ENCODE results near the gene TAS2R20. TPM values are rescaled to one million over a fixed set of nuclear protein-coding genes. Genes with fewer than 3 reads are reported as not detected.

TAS2R20 gene
- total and polyA plus RNA-seq, 10 of the 15 experiments (the other 5 are each of a cell fraction or from before 2014, with no cell fraction given) = 0.07 to 3.9 (median 0.65) TPM

DNA sequence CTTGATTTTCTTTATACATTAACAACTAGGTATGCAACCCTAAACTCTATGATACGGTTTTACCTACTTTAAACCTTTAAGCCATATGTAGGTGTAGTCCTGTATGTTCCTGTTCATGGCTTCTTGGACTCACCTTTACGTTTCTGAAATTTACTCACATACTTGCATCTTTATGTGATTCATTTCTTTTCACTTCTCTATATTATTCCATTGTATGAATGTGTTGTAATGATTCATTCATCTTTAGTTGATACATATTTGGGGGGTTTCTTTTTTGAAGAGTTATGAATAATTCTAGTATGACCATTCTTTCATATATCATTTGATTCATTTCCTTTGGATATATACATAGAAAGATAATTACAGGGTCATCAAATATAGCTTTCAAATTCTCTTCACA, 9.0 kb downstream of the TAS2R20 start:
- no peaks in the 10 kb centered on the region for H3K4me1 ChIP-seq (ENCODE audit: control insufficient read depth, insufficient read depth, low read length)
- H2AFZ ChIP-seq (ENCODE audit: control insufficient read depth, low read depth, low read length) = no peak overlapping the region
- H3K79me2 ChIP-seq (ENCODE audit: control insufficient read depth, insufficient read depth, low read length) = no peaks in the 10 kb centered on the region
- H3K4me3 ChIP-seq = no peak overlapping the region
- no peak overlapping the region for H3K9ac ChIP-seq (ENCODE audit: control insufficient read depth, insufficient read depth, low read length)
- H3K4me2 ChIP-seq (ENCODE audit: control insufficient read depth, insufficient read depth) = no peak overlapping the region
- in situ Hi-C loops (cut with MboI) (no loop called here), intact Hi-C loops (cut with micrococcal nuclease; ENCODE audit: unreplicated experiment) (no loop called here)
- no peaks in the 10 kb centered on the region for H3K9me3 ChIP-seq (replicated peaks; ENCODE audit: control insufficient read depth, insufficient read depth, low read length)
- FAIRE-seq (no peak), DNase-seq (ENCODE audit: low read depth, low spot score) (no peak), ATAC-seq (no peak)
- ChIA-PET SMC1A (ENCODE audit: uncharacterized antibody, unreplicated experiment) (interaction anchor here (0.9 kb wide), 1 partner anchor 9 kb away, joined by 3 read pairs; the partner anchor contains the start of gene TAS2R20), RAD21 (ENCODE audit: unreplicated experiment) (no interaction called here), POLR2A (no interaction called here), CTCF (no interaction called here)
- no peak overlapping the region for H3K27ac ChIP-seq (ENCODE audit: control insufficient read depth, insufficient read depth)
- no peaks in the 10 kb centered on the region; a peak in 1 of 4 replicates for H3K36me3 ChIP-seq (ENCODE audit: control insufficient read depth in 2 of 2, insufficient read depth in 2 of 2, low read length in 1 of 2)
- TF ChIP-seq YY1 (IDR thresholded peaks at IDR 0.05; ENCODE audit: low read depth, low read length) (no peak), SKIL (IDR thresholded peaks at IDR 0.05; ENCODE audit: low read depth, poor library complexity, severe bottlenecking) (no peak), MTA3 (IDR thresholded peaks at IDR 0.05; ENCODE audit: borderline replicate concordance, low read length) (no peak), ZNF592 (IDR thresholded peaks at IDR 0.05) (no peak), RAD51 (IDR thresholded peaks at IDR 0.05) (no peak), ZBED1 (IDR thresholded peaks at IDR 0.05; ENCODE audit: borderline replicate concordance) (no peak)
- TF ChIP-seq, protein P1, sequence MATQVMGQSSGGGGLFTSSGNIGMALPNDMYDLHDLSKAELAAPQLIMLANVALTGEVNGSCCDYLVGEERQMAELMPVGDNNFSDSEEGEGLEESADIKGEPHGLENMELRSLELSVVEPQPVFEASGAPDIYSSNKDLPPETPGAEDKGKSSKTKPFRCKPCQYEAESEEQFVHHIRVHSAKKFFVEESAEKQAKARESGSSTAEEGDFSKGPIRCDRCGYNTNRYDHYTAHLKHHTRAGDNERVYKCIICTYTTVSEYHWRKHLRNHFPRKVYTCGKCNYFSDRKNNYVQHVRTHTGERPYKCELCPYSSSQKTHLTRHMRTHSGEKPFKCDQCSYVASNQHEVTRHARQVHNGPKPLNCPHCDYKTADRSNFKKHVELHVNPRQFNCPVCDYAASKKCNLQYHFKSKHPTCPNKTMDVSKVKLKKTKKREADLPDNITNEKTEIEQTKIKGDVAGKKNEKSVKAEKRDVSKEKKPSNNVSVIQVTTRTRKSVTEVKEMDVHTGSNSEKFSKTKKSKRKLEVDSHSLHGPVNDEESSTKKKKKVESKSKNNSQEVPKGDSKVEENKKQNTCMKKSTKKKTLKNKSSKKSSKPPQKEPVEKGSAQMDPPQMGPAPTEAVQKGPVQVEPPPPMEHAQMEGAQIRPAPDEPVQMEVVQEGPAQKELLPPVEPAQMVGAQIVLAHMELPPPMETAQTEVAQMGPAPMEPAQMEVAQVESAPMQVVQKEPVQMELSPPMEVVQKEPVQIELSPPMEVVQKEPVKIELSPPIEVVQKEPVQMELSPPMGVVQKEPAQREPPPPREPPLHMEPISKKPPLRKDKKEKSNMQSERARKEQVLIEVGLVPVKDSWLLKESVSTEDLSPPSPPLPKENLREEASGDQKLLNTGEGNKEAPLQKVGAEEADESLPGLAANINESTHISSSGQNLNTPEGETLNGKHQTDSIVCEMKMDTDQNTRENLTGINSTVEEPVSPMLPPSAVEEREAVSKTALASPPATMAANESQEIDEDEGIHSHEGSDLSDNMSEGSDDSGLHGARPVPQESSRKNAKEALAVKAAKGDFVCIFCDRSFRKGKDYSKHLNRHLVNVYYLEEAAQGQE (IDR thresholded peaks at IDR 0.05; ENCODE audit: low read depth, low read length) = no peak
- TF ChIP-seq, protein P2, sequence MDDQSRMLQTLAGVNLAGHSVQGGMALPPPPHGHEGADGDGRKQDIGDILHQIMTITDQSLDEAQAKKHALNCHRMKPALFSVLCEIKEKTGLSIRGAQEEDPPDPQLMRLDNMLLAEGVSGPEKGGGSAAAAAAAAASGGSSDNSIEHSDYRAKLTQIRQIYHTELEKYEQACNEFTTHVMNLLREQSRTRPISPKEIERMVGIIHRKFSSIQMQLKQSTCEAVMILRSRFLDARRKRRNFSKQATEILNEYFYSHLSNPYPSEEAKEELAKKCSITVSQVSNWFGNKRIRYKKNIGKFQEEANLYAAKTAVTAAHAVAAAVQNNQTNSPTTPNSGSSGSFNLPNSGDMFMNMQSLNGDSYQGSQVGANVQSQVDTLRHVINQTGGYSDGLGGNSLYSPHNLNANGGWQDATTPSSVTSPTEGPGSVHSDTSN (IDR thresholded peaks at IDR 0.05; ENCODE audit: insufficient replicate concordance, low read depth, low read length) = no peak
- no peaks in the 10 kb centered on the region for H4K20me1 ChIP-seq (ENCODE audit: control insufficient read depth, insufficient read depth)
- no TSS peak for BruUV-seq (replicated peaks)
- H3K27me3 ChIP-seq (replicated peaks in 1 of 2; ENCODE audit: control insufficient read depth in 2 of 2, insufficient read depth in 2 of 2, low read length in 1 of 2) = no peaks in the 10 kb centered on the region
- 100% methylated on average over 2 of the region's 2 CpGs for WGBS (ENCODE audit: insufficient coverage, insufficient replicate concordance, low lambda C conversion rate, missing lambda C conversion rate)

Measured in GM12878 (cell line).